Activated CD8-positive, alpha-beta memory T cell treated with anti-CD3 and anti-CD28 coated beads, Interleukin-2, amount 10 ng/mL, durations not matched to agents 7 days and 5 days (primary cell): ENCODE data around the gene RNF167. TPM values are rescaled to one million over a fixed set of nuclear protein-coding genes. Genes with fewer than 3 reads are reported as not detected.
A peak's percentile ranks its signal among the peaks of the same experiment; 100 is the strongest.

Experiments used
- ATAC-seq: fragments of 150-1000 bp; cut with Tn5 transposase; one replicate; pipeline ENCODE4 v1.10.0; 2021; ENCODE audit warnings: moderate library complexity
- CTCF ChIA-PET: fragments of 350-600 bp; sonication (Branson Sonifier 250); formaldehyde crosslinking; loops from one replicate; lab custom pipeline; 2021; ENCODE audit warnings: antibody characterized with exemption; lab: Charles Lee
- DNase-seq: peaks from one replicate; pipeline ENCODE4 v3.0.0-alpha.2; 2020
- H3K27ac Mint-ChIP-seq: one replicate; pipeline ENCODE4 v1.8.0; 2021; ENCODE audit warnings: mild to moderate bottlenecking, mixed read lengths
- H3K27me3 Mint-ChIP-seq: one replicate; pipeline ENCODE4 v1.8.0; 2021; ENCODE audit warnings: mixed read lengths
- H3K36me3 Mint-ChIP-seq: one replicate; pipeline ENCODE4 v1.8.0; 2021; ENCODE audit warnings: mild to moderate bottlenecking, mixed read lengths
- H3K4me1 Mint-ChIP-seq: one replicate; pipeline ENCODE4 v1.8.0; 2021; ENCODE audit warnings: mixed read lengths
- H3K4me3 Mint-ChIP-seq: one replicate; pipeline ENCODE4 v1.8.0; 2021; ENCODE audit warnings: mild to moderate bottlenecking, moderate library complexity, mixed read lengths
- H3K9me3 Mint-ChIP-seq: one replicate; pipeline ENCODE4 v1.8.0; 2022; ENCODE audit warnings: low read depth, mixed read lengths
- microRNA-seq: library from miRNA; unstranded; fragments of <30 nt; microRNA quantifications from one replicate; pipeline ENCODE4 v1.2.0, GENCODE V29; 2022
- total RNA-seq, 2 experiments: library from RNA; stranded (reverse); gene quantifications; one replicate each; pipeline ENCODE4 v1.2.3, GENCODE V29; 2021

Gene RNF167
- total RNA-seq, 2 experiments from 2014 or later = 226 to 273 TPM

- Mint-ChIP-seq H3K9me3 (no peaks in the 10 kb centered on the region), H3K27me3 (no peaks in the 10 kb centered on the region), H3K4me1 (peaks cover 36% of the 10 kb centered on the region), H3K4me3 (peak overlapping the region; percentile 91), H3K36me3 (peaks cover 6% of the 10 kb centered on the region), H3K27ac (peak overlapping the region; percentile 93)
- CTCF ChIA-PET = interaction anchor here (0.6 to 4.5 kb wide), 19 partner anchors 8 to 85 kb away, joined by 3 to 39 read pairs (median 6); partner anchors contain the start of genes CHRNE, INCA1, KIF1C and RNF167
- ATAC-seq (no peak), DNase-seq (no peak)
These were observed 47.9 kb downstream of the RNF167 start for GRCh38 chr17:4987767-4988567.

- no peak overlapping the region for H3K4me3 Mint-ChIP-seq
- no peak for ATAC-seq
- CTCF ChIA-PET = interaction anchor here (1.3 kb wide), 1 partner anchor 26 kb away, joined by 3 read pairs; the partner anchor contains the start of gene SPAG7
- no peaks in the 10 kb centered on the region for H3K27me3 Mint-ChIP-seq
- H3K9me3 Mint-ChIP-seq = no peaks in the 10 kb centered on the region
- no peak for DNase-seq
- no peak overlapping the region for H3K27ac Mint-ChIP-seq
- peaks cover 1% of the 10 kb centered on the region for H3K36me3 Mint-ChIP-seq
- peaks cover 21% of the 10 kb centered on the region for H3K4me1 Mint-ChIP-seq
These were observed 54.1 kb downstream of the RNF167 start for GRCh38 chr17:4994081-4994595.

Small RNA genes within 50 kb of the gene (microRNA-seq; reads per million reads assigned to microRNA genes)
- gene MIR6864 (not detected), gene MIR6865 (not detected)

Other genes starting within 250 kb of the RNF167 start
- gene PELP1, start 236.1 kb upstream of the RNF167 start, total RNA-seq = 10 to 100 TPM; 88.5 to 96.9 TPM
- gene ARRB2, start 229.6 kb upstream of the RNF167 start, total RNA-seq = 100 to 1,000 TPM; 348 to 365 TPM
- gene MED11, start 208.8 kb upstream of the RNF167 start, total RNA-seq = 10 to 100 TPM; 23.6 to 26.1 TPM
- under 1 TPM in 1 of 2 experiments, not detected in 1; 0.12 TPM for gene ZMYND15, start 200.4 kb upstream of the RNF167 start, total RNA-seq
- gene CXCL16, start 200.3 kb upstream of the RNF167 start, total RNA-seq = under 1 TPM; 0.70 to 0.96 TPM
- not detected for gene TM4SF5, start 168.4 kb upstream of the RNF167 start, total RNA-seq
- gene VMO1, start 153.9 kb upstream of the RNF167 start, total RNA-seq = under 1 TPM; 0.37 to 0.50 TPM
- not detected for gene GLTPD2, start 151.3 kb upstream of the RNF167 start, total RNA-seq
- gene PSMB6, start 144.1 kb upstream of the RNF167 start, total RNA-seq = 100 to 1,000 TPM; 119 to 157 TPM
- 10 to 100 TPM; 11.7 to 14.5 TPM for gene PLD2, start 133.1 kb upstream of the RNF167 start, total RNA-seq
- gene MINK1, start 106.9 kb upstream of the RNF167 start, total RNA-seq = 100 to 1,000 TPM in 1 of 2 experiments, 10 to 100 TPM in 1; 87.4 to 107 TPM
- 1 to 10 TPM in 1 of 2 experiments, under 1 TPM in 1; 0.98 to 1.2 TPM for gene C17orf107, start 40.7 kb upstream of the RNF167 start, total RNA-seq
- gene CHRNE, start 37.2 kb upstream of the RNF167 start, total RNA-seq = under 1 TPM; 0.40 to 0.41 TPM
- not detected for gene GP1BA, start 8.0 kb upstream of the RNF167 start, total RNA-seq
- 10 to 100 TPM; 82.3 to 84.6 TPM for gene SLC25A11, start 222 bp upstream of the RNF167 start, total RNA-seq
- gene PFN1, start 8.3 kb downstream of the RNF167 start, total RNA-seq = 1,000 to 10,000 TPM; 2,029 to 2,329 TPM
- gene ENO3, start 10.9 kb downstream of the RNF167 start, total RNA-seq = 10 to 100 TPM; 27.7 to 30.8 TPM
- 10 to 100 TPM; 60.5 to 70.1 TPM for gene SPAG7, start 27.5 kb downstream of the RNF167 start, total RNA-seq
- 10 to 100 TPM; 60.6 to 72.5 TPM for gene CAMTA2, start 47.4 kb downstream of the RNF167 start, total RNA-seq
- under 1 TPM; 0.20 to 0.23 TPM for gene INCA1, start 57.3 kb downstream of the RNF167 start, total RNA-seq
- gene KIF1C, start 57.7 kb downstream of the RNF167 start, total RNA-seq = 10 to 100 TPM; 39.8 to 51.0 TPM
- gene SLC52A1, start 95.2 kb downstream of the RNF167 start, total RNA-seq = 1 to 10 TPM in 1 of 2 experiments, under 1 TPM in 1; 0.84 to 2.2 TPM
- gene ZFP3, start 138.2 kb downstream of the RNF167 start, total RNA-seq = 1 to 10 TPM; 1.9 to 2.9 TPM
- gene ZNF232, start 171.6 kb downstream of the RNF167 start, total RNA-seq = 10 to 100 TPM in 1 of 2 experiments, 1 to 10 TPM in 1; 8.6 to 10.7 TPM
- gene USP6, start 175.8 kb downstream of the RNF167 start, total RNA-seq = under 1 TPM; 0.03 to 0.07 TPM